ENCODE measurements around the gene NDUFA5.

- TF ChIP-seq CTCF (IDR thresholded peaks at IDR 0.05; ENCODE audit: borderline replicate concordance, extremely low read depth, low read length, poor library complexity, severe bottlenecking) (no peak), EZH2 (IDR thresholded peaks at IDR 0.05; ENCODE audit: borderline replicate concordance, low read depth, low read length, severe bottlenecking) (no peak)
Measured at GRCh38 chr7:123600876-123601275, 43.3 kb upstream of the NDUFA5 start.
